GM13976 (cell line): Measurements from ENCODE around the gene B4GALT6.

Experiments used
- DNase-seq: peaks from one replicate; pipeline ENCODE4 v3.0.0; 2012; ENCODE audit warnings: low spot score
- in situ Hi-C: fragments of 300-500 bp; cut with MboI; formaldehyde crosslinking; loops from one replicate; pipeline ENCODE4 v1.12.0; 2022; ENCODE audit warnings: low sequenced_read_pairs, mixed read lengths, inconsistent platforms; ENCODE audit not compliant: unreplicated experiment
- TF ChIP-seq, protein P1 (sequence below): IDR thresholded peaks from 2 replicates; pipeline ENCODE4 v1.5.1; 2012; ENCODE audit warnings: borderline replicate concordance, mild to moderate bottlenecking; ENCODE audit not compliant: insufficient read depth; ENCODE audit errors: extremely low read depth, missing control alignments, control extremely low read depth

B4GALT6 gene

DNA sequence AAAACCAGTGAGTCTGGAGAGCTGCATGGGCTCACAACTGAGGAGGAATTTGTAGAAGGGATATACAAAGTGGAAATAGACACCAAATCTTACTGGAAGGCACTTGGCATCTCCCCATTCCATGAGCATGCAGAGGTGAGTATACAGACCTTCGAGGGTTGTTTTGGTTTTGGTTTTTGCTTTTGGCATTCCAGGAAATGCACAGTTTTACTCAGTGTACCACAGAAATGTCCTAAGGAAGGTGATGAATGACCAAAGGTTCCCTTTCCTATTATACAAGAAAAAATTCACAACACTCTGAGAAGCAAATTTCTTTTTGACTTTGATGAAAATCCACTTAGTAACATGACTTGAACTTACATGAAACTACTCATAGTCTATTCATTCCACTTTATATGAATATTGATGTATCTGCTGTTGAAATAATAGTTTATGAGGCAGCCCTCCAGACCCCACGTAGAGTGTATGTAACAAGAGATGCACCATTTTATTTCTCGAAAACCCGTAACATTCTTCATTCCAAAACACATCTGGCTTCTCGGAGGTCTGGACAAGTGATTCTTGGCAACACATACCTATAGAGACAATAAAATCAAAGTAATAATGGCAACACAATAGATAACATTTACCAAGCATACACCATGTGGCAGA, 89.1 kb downstream of the B4GALT6 start:
- DNase-seq = no peak
- TF ChIP-seq, protein P1, sequence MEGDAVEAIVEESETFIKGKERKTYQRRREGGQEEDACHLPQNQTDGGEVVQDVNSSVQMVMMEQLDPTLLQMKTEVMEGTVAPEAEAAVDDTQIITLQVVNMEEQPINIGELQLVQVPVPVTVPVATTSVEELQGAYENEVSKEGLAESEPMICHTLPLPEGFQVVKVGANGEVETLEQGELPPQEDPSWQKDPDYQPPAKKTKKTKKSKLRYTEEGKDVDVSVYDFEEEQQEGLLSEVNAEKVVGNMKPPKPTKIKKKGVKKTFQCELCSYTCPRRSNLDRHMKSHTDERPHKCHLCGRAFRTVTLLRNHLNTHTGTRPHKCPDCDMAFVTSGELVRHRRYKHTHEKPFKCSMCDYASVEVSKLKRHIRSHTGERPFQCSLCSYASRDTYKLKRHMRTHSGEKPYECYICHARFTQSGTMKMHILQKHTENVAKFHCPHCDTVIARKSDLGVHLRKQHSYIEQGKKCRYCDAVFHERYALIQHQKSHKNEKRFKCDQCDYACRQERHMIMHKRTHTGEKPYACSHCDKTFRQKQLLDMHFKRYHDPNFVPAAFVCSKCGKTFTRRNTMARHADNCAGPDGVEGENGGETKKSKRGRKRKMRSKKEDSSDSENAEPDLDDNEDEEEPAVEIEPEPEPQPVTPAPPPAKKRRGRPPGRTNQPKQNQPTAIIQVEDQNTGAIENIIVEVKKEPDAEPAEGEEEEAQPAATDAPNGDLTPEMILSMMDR = no peak
- in situ Hi-C loops = no loop called here

DNA sequence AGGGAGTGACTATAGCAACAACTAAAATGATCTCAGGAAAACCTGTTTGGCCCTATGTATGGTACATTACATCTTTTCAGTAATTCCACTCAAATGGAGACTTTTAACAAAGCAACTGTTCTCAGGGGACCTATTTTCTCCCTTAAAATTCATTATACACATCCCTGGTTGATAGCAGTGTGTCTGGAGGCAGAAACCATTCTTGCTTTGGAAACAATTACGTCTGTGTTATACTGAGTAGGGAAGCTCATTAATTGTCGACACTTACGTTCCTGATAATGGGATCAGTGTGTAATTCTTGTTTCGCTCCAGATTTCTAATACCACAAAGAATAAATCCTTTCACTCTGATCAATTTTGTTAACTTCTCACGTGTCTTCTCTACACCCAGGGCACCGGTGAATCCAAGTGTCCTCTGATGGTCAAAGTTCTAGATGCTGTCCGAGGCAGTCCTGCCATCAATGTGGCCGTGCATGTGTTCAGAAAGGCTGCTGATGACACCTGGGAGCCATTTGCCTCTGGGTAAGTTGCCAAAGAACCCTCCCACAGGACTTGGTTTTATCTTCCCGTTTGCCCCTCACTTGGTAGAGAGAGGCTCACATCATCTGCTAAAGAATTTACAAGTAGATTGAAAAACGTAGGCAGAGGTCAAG, 91.7 kb downstream of the B4GALT6 start:
- TF ChIP-seq, protein P1 = no peak
- in situ Hi-C loops = no loop called here
- DNase-seq = no peak

DNA sequence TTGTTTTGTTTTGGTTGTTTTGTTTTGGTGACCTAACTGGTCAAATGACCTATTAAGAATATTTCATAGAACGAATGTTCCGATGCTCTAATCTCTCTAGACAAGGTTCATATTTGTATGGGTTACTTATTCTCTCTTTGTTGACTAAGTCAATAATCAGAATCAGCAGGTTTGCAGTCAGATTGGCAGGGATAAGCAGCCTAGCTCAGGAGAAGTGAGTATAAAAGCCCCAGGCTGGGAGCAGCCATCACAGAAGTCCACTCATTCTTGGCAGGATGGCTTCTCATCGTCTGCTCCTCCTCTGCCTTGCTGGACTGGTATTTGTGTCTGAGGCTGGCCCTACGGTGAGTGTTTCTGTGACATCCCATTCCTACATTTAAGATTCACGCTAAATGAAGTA, 92.8 kb downstream of the B4GALT6 start, which contains the start of gene TTR:
Gene TTR, plus strand, starts transcription at position 250 of the 400 bp plus-strand sequence. Its CDS starts 26 bp downstream, at position 276.
- in situ Hi-C loops = no loop called here
- DNase-seq = no peak
- TF ChIP-seq, protein P1 = no peak

DNA sequence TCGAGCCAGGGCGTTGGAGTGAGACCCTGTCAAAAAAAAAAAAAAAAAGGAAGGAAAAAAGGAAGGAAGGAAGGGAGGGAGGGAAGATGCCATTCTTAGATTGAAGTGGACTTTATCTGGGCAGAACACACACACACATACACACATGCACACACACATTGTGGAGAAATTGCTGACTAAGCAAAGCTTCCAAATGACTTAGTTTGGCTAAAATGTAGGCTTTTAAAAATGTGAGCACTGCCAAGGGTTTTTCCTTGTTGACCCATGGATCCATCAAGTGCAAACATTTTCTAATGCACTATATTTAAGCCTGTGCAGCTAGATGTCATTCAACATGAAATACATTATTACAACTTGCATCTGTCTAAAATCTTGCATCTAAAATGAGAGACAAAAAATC, 93.3 kb downstream of the B4GALT6 start:
- in situ Hi-C loops = no loop called here
- TF ChIP-seq, protein P1 = no peak
- DNase-seq = no peak

DNA sequence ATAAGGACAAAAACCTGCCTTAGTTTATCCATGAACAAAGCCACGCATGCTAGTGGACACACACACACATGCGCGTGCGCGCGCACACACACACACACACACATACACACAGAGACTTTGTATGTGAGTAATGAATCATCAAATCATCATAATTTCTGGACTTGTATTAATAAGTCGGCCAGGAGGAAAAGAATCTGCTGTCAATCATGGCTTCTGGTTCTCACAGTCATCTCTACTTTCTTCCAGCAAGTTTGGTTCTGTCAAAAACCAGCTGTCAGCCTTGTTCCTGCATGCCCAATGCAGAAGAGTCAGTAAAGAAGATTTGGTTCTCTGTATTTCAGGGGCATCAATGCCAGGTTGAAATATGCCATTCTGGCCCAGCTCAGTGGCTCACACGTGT, 93.8 kb downstream of the B4GALT6 start:
- DNase-seq = no peak
- TF ChIP-seq, protein P1 = no peak
- in situ Hi-C loops = no loop called here

DNA sequence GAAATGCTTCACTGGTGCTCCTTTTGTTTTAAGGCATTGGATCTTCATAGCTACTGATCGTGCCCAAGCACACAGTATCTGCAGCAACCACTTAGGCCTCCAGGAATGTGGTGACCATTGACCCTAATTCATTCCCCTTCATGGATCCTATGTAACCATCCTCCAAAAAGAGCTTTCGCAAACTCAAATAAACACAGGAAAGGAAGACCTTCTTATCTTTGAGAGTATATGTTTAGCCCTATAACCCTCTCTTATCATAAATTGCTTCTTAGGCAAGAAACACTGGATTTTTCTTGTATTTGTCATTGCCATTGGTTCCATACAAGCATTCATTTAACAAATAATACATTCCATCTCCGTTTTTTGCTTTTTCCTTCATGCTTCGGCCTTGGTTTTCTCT, 96.9 kb downstream of the B4GALT6 start:
- DNase-seq = no peak
- in situ Hi-C loops = no loop called here
- TF ChIP-seq, protein P1 = no peak
